HG03354 (cell line): ENCODE results near the gene EEF1G.
"Not testable (repeated sequence)": the region's sequence is repeated elsewhere in the genome, so short reads cannot be mapped to it uniquely, and the experiment has no call there.

Experiments used
- ATAC-seq: cut with Tn5 transposase; IDR thresholded peaks from one replicate; pipeline ENCODE4 v1.9.1; 2021; ENCODE audit warnings: mild to moderate bottlenecking; ENCODE audit not compliant: unreplicated experiment, poor library complexity, severe bottlenecking

The EEF1G gene

DNA sequence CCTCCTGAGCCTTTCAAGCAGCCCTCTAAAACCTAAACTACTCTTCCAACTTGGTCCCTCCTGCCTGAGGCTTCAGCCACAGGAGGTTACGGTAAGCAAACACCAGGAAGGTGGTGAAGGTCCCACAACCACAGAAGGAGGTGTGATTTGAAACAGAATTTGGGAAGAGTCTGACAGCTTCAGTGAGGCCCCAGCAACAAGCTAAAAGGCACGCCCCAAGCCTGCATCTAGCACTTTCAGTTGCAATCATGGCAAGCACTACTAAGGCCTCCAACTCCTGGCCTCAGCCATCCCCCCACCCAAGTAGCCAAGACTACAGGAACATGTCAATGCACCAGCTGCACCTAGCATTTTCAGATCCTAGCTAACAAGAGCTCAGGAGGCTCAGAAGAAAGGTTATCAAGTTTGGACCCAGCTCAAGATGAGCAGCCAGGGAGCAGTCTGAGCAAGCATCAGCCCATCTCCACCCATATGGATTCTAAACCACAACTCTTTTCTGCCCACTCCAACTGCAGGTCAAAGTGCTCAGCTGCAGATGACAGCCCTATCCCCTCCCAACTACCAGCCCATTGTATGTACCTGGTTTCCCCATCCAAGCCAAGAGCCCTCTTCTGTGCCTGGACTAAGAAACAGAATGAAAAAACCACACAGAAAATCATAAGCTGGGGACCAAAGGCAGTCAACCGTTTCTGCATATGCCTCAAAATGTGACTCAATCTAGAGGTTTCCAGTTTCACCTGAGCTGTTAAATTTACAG is 16.6 kb downstream of the EEF1G start:
- peak; percentile 20 for ATAC-seq

GRCh38 chr11:62556108-62556874 is 17.4 kb downstream of the EEF1G start:
- peak; percentile 39 for ATAC-seq

DNA sequence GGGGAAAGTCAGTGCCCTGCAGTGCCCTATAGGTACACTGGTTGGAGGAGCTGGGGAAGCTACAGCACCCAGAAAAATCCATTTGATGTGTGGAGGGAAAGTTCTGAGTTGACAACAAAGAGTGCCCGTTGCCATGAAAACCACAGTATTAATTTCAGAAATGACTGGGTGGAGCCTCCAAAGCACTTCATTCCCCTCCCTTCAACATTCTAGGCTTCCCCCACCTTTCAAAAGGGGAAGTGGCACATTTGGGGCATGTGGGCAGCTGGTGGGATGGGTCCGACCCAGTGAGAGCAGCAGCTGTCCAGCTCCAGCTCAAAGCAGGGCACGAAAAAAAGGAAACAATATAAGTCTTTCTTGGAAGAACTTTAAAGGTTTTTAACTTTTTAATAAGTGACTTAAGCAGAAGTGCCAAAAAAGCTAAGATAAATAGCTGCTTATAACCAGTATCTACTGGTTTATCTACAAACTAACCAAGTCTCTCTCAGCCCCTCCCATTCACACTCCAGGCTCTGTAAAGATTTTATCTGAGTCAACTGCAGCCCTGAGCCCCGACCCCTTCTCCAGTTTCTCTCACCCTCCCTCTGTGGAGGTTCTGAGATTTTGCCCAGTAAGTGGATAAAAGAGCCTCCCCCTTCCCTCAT is 18.1 kb downstream of the EEF1G start:
- peak; percentile 53 for ATAC-seq

DNA sequence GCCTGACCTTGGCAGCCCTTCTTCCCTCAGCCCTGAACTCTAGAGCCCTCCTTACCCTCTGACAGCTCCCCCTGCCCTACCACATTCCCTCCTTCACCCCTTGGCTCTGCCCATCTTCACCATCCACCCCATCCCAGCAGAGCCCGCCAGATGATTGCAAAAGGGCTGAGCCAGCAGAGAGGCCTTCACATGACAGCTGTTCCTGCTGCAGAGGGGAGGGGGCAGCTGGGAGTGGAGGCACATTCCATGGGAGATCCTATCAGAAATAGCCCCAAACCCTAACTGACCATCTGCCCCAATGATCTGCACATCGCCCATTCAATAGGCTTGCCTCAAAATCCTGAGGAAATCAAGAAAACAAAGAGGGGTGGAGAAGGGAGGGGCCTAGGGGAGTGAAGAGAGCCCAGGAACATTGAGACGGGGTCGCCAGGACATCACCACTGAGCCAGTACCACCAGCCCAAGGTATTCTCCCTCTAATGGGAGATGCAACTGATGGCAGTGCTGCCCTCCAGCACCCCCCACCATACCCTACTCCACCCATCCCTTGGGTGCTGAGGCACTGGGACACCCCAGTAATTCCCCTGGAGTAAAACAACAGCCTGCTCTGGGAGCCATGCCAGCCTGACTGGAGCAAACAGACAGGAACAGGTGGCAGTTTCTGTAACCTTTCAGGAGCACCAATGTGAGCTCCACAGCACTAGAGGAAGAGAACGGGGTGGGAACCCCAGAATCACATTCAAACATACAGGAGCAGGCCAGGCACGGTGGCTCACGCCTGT is 19.1 kb downstream of the EEF1G start:
- ATAC-seq: no peak

GRCh38 chr11:62553839-62554361 is 19.8 kb downstream of the EEF1G start:
- ATAC-seq: no peak

DNA sequence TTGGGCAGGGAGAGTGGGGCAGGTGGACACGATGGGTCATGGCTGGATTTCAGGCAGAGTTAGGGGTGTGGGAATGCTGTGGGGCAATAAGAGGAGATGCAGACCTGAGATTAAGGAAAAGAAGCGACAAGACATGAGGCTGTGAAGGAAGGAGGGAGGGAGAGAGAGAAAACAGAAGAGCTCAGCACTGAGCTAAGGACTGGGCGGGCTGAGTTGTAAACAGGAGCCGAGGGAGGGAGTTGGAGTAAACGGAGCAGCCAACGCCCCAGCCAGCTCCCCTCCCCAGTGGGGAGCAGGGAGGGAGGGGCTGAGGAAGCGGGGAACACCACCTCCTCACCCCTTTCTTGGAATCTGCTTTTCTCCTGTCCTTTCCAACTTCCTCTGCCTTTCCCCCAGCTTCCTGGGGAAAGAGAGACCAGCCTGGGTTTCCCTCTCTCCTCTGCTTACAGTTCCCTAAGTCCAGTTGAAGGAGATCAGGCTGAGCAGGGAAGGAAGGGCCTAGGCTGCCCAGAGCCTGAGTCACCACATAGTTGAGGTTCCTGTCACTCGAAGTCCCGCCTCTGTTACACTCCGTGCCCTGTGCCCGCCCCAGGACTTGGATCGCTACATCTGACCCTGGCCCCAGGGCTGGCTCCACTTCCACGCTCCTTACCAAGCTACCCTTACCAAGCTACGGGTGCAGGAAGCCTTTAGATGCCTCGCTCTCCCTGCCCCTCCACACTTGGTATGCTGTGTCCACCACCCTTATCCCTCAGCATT is 20.4 kb downstream of the EEF1G start:
- no peak for ATAC-seq

DNA sequence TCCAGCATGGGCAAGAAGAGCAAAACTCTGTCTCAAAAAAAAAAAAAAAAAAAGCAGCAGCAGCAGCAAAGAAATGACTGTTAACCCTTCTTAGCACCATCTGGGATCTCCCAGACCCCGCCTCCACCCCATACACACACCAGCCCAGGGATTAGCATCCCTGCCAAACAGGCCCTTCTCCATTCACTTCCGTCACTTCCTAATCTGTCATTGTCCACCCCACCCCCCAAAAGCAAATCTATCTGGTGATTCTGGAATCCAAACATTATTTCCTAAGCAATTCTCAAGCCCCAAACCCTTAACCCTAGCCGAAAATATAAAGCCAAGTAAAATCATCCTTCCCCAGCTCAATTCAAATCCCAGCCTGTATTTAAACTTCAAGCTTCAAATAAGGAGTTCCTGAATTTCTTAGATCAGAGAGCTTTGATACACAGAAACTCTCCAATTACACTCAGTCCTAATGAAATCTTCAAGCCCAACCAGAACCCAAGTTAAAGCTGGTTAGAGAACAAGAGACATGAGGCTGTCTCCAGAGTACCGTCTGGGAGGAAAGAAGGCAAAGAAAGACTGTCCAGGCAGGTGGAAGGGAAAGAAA is 21.1 kb downstream of the EEF1G start:
- no peak for ATAC-seq

GRCh38 chr11:62550478-62550877 is 23.2 kb downstream of the EEF1G start:
- ATAC-seq: not testable (repeated sequence)

DNA sequence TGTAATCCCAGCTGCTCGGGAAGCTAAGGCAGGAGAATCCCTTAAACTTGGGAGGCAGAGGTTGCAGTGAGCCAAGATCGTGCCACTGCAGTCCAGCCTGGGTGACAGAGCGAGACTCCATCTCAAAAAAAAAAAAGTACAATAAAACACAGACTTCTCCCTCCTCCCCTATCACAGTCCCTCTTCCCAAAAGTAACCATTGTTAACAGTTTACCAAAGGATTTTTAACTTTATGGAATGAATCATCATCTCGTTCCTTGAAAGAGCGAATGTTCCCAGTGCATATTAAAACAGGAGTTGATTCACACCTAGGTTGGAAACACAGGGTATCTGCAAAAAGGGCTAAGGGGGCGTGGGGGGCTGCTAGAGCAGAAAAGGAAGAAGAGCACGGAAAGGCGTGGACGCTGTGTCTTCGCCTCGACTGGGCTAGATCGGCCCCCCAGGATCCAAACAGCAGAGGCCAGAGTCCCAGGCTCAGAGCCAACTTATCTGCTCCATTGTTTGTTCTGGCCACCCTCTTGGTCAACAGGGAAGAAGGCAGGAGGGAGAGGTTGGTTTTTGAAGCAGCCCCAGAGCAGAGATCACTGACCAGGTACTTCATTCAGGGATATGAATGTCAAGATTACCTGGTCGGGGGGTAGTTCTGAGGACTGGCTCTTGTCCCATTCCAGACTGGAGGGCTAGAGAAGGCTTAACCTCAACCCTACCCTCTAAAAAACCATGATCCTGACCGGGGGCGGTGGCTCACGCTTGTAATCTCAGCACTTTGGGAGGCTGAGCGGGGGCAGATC is 25.0 kb downstream of the EEF1G start:
- ATAC-seq: no peak

GRCh38 chr11:62547691-62548281 is 25.9 kb downstream of the EEF1G start:
- ATAC-seq: no peak

DNA sequence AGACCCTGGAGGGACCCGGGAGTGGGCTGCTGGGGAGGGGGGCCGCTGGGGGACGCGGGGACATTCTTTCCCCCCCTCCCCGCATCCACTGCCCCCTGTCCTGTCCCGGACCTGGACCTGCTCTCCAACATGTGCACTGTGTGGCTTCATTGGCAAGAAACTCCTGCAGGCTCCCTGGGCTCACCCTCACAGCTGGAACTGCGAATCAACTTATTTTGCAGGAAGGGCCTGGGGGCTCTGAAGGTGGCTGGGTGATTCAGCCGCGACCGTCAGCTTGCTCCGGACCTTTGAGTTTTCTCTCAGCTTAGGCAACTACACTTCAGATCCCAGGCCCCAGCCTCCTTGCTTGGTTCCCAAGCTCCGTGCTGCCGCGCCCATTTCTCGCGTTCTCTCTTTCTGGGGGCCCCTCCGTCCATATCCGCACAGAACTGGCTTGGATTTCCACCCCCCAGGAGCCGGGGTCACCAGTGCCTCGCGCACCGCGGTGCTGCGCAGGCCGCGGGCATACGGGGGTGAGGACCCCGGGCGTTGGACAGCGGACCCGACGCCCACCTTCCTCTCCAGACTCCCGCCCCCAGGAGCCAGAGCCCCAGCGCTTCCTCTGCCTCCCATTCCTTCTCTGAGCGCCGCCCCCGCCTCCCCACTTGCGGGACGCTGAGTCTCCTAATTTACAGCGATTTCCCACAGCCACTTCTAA is 26.6 kb downstream of the EEF1G start:
- ATAC-seq: no peak

GRCh38 chr11:62546244-62546928 is 27.3 kb downstream of the EEF1G start, which contains the start of gene AHNAK:
Gene AHNAK (minus strand): TSS chr11:62546806. CDS start chr11:62536098, 10,708 bp downstream.
- ATAC-seq: peak; percentile 37

DNA sequence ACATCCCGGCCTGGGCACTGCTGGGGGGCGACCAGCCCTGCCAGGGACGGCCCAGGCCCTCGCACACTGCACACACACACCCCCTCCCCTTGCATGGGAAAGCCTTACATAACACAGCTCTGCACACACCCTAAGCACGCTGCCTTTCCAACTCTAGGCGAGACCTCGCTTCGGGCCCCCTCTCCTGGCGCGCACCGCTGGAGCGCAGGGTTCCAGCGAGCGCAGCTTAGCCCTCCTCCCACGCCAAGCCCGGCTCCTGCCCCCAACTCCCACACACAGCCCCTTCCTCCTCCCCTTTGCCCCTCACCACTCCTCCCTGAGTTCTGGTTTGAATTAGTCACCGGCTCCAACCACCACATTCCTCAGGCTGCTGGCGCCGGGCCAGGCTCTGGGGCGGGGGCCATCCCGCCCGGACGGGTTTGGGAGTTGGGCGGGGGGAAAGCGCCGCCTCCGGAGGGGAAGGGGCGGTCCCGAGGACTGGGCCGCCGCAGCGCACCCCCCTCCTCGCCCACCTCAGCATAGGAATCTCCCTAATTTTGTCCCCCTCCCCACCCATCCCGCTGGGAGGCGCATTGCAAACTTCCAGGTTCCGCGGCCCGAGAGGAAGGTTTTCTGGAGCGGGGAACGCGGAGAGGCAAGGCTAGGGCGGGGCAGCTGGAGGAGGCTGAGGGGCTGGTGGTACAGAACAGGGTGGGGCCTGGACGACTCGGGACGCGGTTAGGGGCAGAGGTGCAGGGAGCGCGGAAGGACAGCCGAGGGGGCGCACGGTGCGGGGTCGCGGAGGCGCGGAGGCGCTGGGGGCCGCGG is 28.1 kb downstream of the EEF1G start:
- ATAC-seq: no peak

DNA sequence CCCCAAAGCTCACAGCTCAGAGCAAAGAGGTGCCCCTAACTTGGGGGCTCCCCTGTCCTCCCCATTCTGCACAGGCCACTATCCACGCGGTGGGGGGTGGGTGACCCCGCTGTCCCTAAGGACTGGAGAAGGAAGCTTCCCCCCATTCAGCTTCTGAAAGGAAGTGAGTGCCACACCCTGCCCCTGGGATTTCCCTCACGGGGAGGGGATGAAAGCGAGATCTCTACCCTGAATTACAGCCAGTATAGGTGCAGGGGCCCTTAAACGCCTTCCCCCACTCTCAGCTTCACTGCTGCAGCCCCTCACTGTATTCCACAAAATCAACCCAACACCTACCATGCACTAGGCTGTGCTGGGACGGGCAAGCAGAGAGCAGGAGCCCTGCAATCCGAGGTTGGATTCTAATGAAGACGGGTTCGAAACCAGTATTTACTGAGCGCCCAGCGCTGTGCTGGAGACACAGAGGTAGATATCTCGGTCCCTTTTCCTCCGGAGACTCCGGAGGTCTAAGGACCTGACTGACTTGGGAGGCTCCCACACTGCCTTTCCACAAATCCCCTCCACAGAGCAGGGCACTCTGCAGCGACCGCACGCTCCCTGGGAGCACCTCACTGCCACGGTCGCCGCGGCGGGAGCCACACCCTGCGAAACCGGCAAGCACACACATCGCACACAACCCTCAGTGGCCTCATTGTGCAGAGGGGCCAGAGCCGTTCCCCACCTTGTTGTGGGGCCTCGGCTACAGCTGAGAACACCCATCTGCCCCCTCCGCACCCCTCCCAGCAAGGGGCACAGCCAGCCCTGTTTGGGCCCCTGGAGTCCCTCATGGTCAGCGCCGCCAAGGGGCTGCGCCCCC is 28.9 kb downstream of the EEF1G start:
- ATAC-seq: no peak
